Measurements from ENCODE around the gene SLC7A1. TPM values are rescaled to one million over a fixed set of nuclear protein-coding genes. Genes with fewer than 3 reads are reported as not detected.

The SLC7A1 gene
- total and polyA plus RNA-seq, 2 of the 13 experiments (the other 11 are each of a cell fraction or from before 2014, with no cell fraction given), result 14.5 to 15.3 TPM

DNA sequence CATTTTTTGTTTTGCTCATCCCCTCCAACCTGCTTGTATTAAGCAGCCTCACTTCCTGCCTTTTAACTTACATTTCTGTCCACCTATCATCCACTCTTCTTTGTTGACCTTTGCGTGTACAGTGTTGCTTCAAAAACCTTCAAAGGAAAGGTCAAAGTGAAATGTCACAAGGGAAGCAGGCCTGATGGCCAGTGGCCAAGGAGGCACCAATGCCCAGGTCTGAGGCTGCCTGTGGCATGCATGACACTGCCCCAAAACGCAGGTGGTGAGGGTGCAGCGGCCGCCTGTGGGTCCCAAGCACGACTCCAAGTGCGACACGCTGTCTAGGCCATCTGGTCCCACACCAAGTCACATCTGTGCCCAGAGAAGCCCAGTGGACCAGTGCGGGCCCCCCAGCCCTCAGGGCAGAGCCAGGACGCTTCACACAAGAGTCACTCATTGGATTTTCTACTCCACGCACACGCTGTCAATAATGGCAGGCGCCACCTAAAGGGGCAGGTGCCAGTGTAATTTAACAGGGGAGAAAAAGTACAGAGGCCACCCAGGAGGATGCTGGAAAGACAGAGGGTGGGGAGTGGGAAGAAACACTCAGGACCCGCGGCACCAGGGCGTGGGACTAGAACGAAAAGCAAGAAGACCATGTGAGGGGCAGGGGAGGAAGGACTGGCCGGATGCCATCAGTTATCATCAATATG, 23.5 kb downstream of the SLC7A1 start (continued):
- TF ChIP-seq HMG20A (CRISPR knock-in tag; IDR thresholded peaks at IDR 0.05; ENCODE audit: borderline replicate concordance) (peak; percentile 90; the same call in 1 of the 2 replicates), NFIC (IDR thresholded peaks at IDR 0.05; ENCODE audit: low read length) (peak; percentile 90), GLI4 (CRISPR knock-in tag; IDR thresholded peaks at IDR 0.05; ENCODE audit: borderline replicate concordance) (no peak), CEBPG (CRISPR knock-in tag; IDR thresholded peaks at IDR 0.05) (peak; percentile 74), SALL1 (CRISPR knock-in tag; IDR thresholded peaks at IDR 0.05) (peak; percentile 97), U2AF2 (IDR thresholded peaks at IDR 0.05; ENCODE audit: low read depth, low read length) (no peak), ISL2 (CRISPR knock-in tag; IDR thresholded peaks at IDR 0.05) (peak; percentile 98), HMG20B (CRISPR knock-in tag; conservative IDR thresholded peaks at IDR 0.05) (0 out of 2 replicates have a peak, but pooled peaks have one; percentile 79), JUN (CRISPR knock-in tag; IDR thresholded peaks at IDR 0.05) (no peak), NR2F6 (IDR thresholded peaks at IDR 0.05) (peak; percentile 98), NR2F6 (CRISPR knock-in tag; IDR thresholded peaks at IDR 0.05) (peak; percentile 99), PITX1 (CRISPR knock-in tag; IDR thresholded peaks at IDR 0.05) (peak; percentile 74), ATRX (CRISPR knock-in tag; IDR thresholded peaks at IDR 0.05; ENCODE audit: borderline replicate concordance) (no peak), PHF5A (CRISPR knock-in tag; IDR thresholded peaks at IDR 0.05; ENCODE audit: low read depth, unreplicated experiment) (no peak), BCL6 (CRISPR knock-in tag; IDR thresholded peaks at IDR 0.05) (peak; percentile 86), KDM6A (CRISPR knock-in tag; IDR thresholded peaks at IDR 0.05; ENCODE audit: low read depth) (peak; percentile 29; the same call in 1 of the 2 replicates), HNRNPL (IDR thresholded peaks at IDR 0.05; ENCODE audit: low read depth, low read length) (peak; percentile 94), CREM (IDR thresholded peaks at IDR 0.05) (peak; percentile 89), CREM (CRISPR knock-in tag; IDR thresholded peaks at IDR 0.05) (no peak), ARNT (IDR thresholded peaks at IDR 0.05) (no peak), GFI1 (CRISPR knock-in tag; IDR thresholded peaks at IDR 0.05; ENCODE audit: borderline replicate concordance) (0 out of 2 replicates have a peak, but pooled peaks have one; percentile 21), ZBTB38 (CRISPR knock-in tag; IDR thresholded peaks at IDR 0.05) (peak; percentile 82)
- TF ChIP-seq, protein P1, sequence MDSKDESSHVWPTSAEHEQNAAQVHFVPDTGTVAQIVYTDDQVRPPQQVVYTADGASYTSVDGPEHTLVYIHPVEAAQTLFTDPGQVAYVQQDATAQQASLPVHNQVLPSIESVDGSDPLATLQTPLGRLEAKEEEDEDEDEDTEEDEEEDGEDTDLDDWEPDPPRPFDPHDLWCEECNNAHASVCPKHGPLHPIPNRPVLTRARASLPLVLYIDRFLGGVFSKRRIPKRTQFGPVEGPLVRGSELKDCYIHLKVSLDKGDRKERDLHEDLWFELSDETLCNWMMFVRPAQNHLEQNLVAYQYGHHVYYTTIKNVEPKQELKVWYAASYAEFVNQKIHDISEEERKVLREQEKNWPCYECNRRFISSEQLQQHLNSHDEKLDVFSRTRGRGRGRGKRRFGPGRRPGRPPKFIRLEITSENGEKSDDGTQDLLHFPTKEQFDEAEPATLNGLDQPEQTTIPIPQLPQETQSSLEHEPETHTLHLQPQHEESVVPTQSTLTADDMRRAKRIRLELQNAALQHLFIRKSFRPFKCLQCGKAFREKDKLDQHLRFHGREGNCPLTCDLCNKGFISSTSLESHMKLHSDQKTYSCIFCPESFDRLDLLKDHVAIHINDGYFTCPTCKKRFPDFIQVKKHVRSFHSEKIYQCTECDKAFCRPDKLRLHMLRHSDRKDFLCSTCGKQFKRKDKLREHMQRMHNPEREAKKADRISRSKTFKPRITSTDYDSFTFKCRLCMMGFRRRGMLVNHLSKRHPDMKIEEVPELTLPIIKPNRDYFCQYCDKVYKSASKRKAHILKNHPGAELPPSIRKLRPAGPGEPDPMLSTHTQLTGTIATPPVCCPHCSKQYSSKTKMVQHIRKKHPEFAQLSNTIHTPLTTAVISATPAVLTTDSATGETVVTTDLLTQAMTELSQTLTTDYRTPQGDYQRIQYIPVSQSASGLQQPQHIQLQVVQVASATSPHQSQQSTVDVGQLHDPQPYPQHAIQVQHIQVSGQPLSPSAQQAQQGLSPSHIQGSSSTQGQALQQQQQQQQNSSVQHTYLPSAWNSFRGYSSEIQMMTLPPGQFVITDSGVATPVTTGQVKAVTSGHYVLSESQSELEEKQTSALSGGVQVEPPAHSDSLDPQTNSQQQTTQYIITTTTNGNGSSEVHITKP (CRISPR knock-in tag; IDR thresholded peaks at IDR 0.05; ENCODE audit: low read depth), result peak; percentile 27; the same call in 1 of the 2 replicates
- TF ChIP-seq, protein P2, sequence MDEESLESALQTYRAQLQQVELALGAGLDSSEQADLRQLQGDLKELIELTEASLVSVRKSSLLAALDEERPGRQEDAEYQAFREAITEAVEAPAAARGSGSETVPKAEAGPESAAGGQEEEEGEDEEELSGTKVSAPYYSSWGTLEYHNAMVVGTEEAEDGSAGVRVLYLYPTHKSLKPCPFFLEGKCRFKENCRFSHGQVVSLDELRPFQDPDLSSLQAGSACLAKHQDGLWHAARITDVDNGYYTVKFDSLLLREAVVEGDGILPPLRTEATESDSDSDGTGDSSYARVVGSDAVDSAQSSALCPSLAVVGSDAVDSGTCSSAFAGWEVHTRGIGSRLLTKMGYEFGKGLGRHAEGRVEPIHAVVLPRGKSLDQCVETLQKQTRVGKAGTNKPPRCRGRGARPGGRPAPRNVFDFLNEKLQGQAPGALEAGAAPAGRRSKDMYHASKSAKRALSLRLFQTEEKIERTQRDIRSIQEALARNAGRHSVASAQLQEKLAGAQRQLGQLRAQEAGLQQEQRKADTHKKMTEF (CRISPR knock-in tag; IDR thresholded peaks at IDR 0.05), result peak; percentile 72
- TF ChIP-seq, protein P3, sequence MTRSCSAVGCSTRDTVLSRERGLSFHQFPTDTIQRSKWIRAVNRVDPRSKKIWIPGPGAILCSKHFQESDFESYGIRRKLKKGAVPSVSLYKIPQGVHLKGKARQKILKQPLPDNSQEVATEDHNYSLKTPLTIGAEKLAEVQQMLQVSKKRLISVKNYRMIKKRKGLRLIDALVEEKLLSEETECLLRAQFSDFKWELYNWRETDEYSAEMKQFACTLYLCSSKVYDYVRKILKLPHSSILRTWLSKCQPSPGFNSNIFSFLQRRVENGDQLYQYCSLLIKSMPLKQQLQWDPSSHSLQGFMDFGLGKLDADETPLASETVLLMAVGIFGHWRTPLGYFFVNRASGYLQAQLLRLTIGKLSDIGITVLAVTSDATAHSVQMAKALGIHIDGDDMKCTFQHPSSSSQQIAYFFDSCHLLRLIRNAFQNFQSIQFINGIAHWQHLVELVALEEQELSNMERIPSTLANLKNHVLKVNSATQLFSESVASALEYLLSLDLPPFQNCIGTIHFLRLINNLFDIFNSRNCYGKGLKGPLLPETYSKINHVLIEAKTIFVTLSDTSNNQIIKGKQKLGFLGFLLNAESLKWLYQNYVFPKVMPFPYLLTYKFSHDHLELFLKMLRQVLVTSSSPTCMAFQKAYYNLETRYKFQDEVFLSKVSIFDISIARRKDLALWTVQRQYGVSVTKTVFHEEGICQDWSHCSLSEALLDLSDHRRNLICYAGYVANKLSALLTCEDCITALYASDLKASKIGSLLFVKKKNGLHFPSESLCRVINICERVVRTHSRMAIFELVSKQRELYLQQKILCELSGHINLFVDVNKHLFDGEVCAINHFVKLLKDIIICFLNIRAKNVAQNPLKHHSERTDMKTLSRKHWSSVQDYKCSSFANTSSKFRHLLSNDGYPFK (CRISPR knock-in tag; IDR thresholded peaks at IDR 0.05; ENCODE audit: borderline replicate concordance), result peak; percentile 30; the same call in 1 of the 2 replicates
